HepG2 (cell line): Measurements from ENCODE around the gene RDH12. TPM values are rescaled to one million over a fixed set of nuclear protein-coding genes. Genes with fewer than 3 reads are reported as not detected.

Experiments used
- ELF3 ChIP-seq: IDR thresholded peaks from 2 replicates; pipeline ENCODE4 v1.6.1; 2016; ENCODE audit warnings: missing genetic modification reagents, missing compliant biosample characterization
- FIP1L1 ChIP-seq: fragments of 200-400 bp; formaldehyde crosslinking; IDR thresholded peaks from 2 replicates; pipeline ENCODE4 v1.6.1; 2018; ENCODE audit warnings: low read depth, mild to moderate bottlenecking, low read length, moderate library complexity, borderline replicate concordance; ENCODE audit not compliant: insufficient read depth
- HCFC1 ChIP-seq: fragments of 150-350 bp; IDR thresholded peaks from 2 replicates; pipeline ENCODE4 v1.6.1; 2014; ENCODE audit warnings: low read depth, low read length
- MIER3 ChIP-seq: IDR thresholded peaks from 2 replicates; pipeline ENCODE4 v1.6.1; 2016; ENCODE audit warnings: missing compliant biosample characterization, borderline replicate concordance
- MIXL1 ChIP-seq: IDR thresholded peaks from 2 replicates; pipeline ENCODE4 v1.6.1; 2016
- NR2F1 ChIP-seq, 2 experiments: fragments of 450-650 bp in 1 of 2; formaldehyde crosslinking in 1 of 2; IDR thresholded peaks; 2 replicates each; pipeline versions ENCODE4 v1.5.0 to v1.6.1; 2016 to 2020; ENCODE audit warnings: mild to moderate bottlenecking in 1 of 2, missing compliant biosample characterization in 1 of 2, missing genetic modification reagents in 1 of 2, moderate library complexity in 1 of 2
- POLR2AphosphoS5 ChIP-seq: IDR thresholded peaks from 2 replicates; pipeline ENCODE4 v1.6.1; 2012; ENCODE audit warnings: low read depth, low read length
- RBFOX2 ChIP-seq: fragments of 200-400 bp; formaldehyde crosslinking; IDR thresholded peaks from 2 replicates; pipeline ENCODE4 v1.6.1; 2017; ENCODE audit warnings: low read depth, mild to moderate bottlenecking, low read length
- SNAPC2 ChIP-seq: sonication (generic); formaldehyde crosslinking; IDR thresholded peaks from 2 replicates; pipeline ENCODE4 v1.8.1; 2022; ENCODE audit warnings: mild to moderate bottlenecking, missing genetic modification reagents
- STAG1 ChIP-seq: sonication (generic); formaldehyde crosslinking; IDR thresholded peaks from 2 replicates; pipeline ENCODE4 v1.4.0; 2020; ENCODE audit warnings: missing genetic modification reagents
- ZKSCAN1 ChIP-seq: fragments of 150-350 bp; IDR thresholded peaks from 2 replicates; pipeline ENCODE4 v1.6.1; 2014; ENCODE audit warnings: low read length
- ZNF142 ChIP-seq: sonication (generic); formaldehyde crosslinking; IDR thresholded peaks from 2 replicates; pipeline ENCODE4 v1.4.0; 2020; ENCODE audit warnings: missing genetic modification reagents
- ZNF282 ChIP-seq: fragments of 450-650 bp; IDR thresholded peaks from 2 replicates; pipeline ENCODE4 v1.6.1; 2018; ENCODE audit not compliant: partially characterized antibody
- ZNF333 ChIP-seq: sonication (generic); formaldehyde crosslinking; IDR thresholded peaks from 2 replicates; pipeline ENCODE4 v1.4.0; 2020; ENCODE audit warnings: mild to moderate bottlenecking, missing genetic modification reagents, borderline replicate concordance
- ZNF354B ChIP-seq: sonication (generic); formaldehyde crosslinking; IDR thresholded peaks from 2 replicates; pipeline ENCODE4 v1.8.0; 2022; ENCODE audit warnings: mild to moderate bottlenecking, missing genetic modification reagents
- ZNF510 ChIP-seq: sonication (generic); formaldehyde crosslinking; IDR thresholded peaks from 2 replicates; pipeline ENCODE4 v1.4.0; 2020; ENCODE audit warnings: low read depth, mild to moderate bottlenecking, missing genetic modification reagents
- ZNF629 ChIP-seq: sonication (generic); formaldehyde crosslinking; conservative IDR thresholded peaks from 2 replicates; pipeline ENCODE4 v1.5.0; 2020; ENCODE audit warnings: missing genetic modification reagents
- ZSCAN29 ChIP-seq: sonication (generic); formaldehyde crosslinking; conservative IDR thresholded peaks from 2 replicates; pipeline ENCODE4 v1.4.0; 2020; ENCODE audit warnings: mild to moderate bottlenecking, missing genetic modification reagents
- polyA plus RNA-seq, 8 experiments: library from polyadenylated mRNA; depleted of rRNA in 3 of 8; stranded (reverse) in 7 of 8; unstranded in 1 of 8; fragments of >200 nt; fragmentation: Illumina TruSeq in 4 of 8; extraction: Trizol in 4 of 8; gene quantifications; 2 replicates each; pipeline versions ENCODE4 v1.2.1 to v1.2.3, GENCODE V29; 2011 to 2016; ENCODE audit warnings: low read depth in 4 of 8, missing spikeins in 1 of 8, mixed read lengths in 1 of 8; ENCODE audit not compliant: insufficient read depth in 1 of 8
- total RNA-seq, 5 experiments: library from RNA; depleted of rRNA; stranded (reverse); fragments of >200 nt; fragmentation: Illumina TruSeq; extraction: Trizol; gene quantifications; 2 replicates each; pipeline ENCODE4 v1.2.3, GENCODE V29; 2016; ENCODE audit warnings: low read depth in 1 of 5
- TF ChIP-seq, protein P1 (sequence below): sonication (generic); formaldehyde crosslinking; IDR thresholded peaks from 2 replicates; pipeline ENCODE4 v1.4.0; 2020; ENCODE audit warnings: low read depth, mild to moderate bottlenecking, missing genetic modification reagents
- TF ChIP-seq, protein P2 (sequence below): sonication (generic); formaldehyde crosslinking; IDR thresholded peaks from 2 replicates; pipeline ENCODE4 v1.8.1; 2023; ENCODE audit warnings: missing genetic modification reagents, mild to moderate bottlenecking, borderline replicate concordance
- TF ChIP-seq, protein P3 (sequence below): sonication (generic); IDR thresholded peaks from 2 replicates; pipeline ENCODE4 v1.6.1; 2016; ENCODE audit warnings: low read depth, borderline replicate concordance

The RDH12 gene
- total and polyA plus RNA-seq, 2 of the 13 experiments (the other 11 are each of a cell fraction or from before 2014, with no cell fraction given): 1.6 to 2.1 TPM

GRCh38 chr14:67729072-67729885 is 27.6 kb downstream of the RDH12 start (continued):
- TF ChIP-seq ZNF142 (CRISPR knock-in tag): no peak
- TF ChIP-seq RBFOX2: peak; percentile 62
- no peak for TF ChIP-seq NR2F1 (CRISPR knock-in tag; IDR thresholded peaks at IDR 0.05)
- no peak for TF ChIP-seq FIP1L1
- TF ChIP-seq HCFC1: no peak
- 0 out of 2 replicates have a peak, but pooled peaks have one; percentile 22 for TF ChIP-seq MIER3 (CRISPR knock-in tag)
- peak; percentile 50; the same call in 1 of the 2 replicates for TF ChIP-seq ZNF333 (CRISPR knock-in tag)
- TF ChIP-seq, protein P1, sequence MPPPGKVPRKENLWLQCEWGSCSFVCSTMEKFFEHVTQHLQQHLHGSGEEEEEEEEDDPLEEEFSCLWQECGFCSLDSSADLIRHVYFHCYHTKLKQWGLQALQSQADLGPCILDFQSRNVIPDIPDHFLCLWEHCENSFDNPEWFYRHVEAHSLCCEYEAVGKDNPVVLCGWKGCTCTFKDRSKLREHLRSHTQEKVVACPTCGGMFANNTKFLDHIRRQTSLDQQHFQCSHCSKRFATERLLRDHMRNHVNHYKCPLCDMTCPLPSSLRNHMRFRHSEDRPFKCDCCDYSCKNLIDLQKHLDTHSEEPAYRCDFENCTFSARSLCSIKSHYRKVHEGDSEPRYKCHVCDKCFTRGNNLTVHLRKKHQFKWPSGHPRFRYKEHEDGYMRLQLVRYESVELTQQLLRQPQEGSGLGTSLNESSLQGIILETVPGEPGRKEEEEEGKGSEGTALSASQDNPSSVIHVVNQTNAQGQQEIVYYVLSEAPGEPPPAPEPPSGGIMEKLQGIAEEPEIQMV: peak; percentile 77; the same call in 1 of the 2 replicates
- no peak for TF ChIP-seq ZKSCAN1
- TF ChIP-seq ZNF510 (CRISPR knock-in tag): 0 out of 2 replicates have a peak, but pooled peaks have one; percentile 43
- 0 out of 2 replicates have a peak, but pooled peaks have one; percentile 23 for TF ChIP-seq STAG1 (CRISPR knock-in tag)
- TF ChIP-seq, protein P2, sequence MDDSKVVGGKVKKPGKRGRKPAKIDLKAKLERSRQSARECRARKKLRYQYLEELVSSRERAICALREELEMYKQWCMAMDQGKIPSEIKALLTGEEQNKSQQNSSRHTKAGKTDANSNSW (CRISPR knock-in tag): no peak
- TF ChIP-seq MIXL1: no peak
- TF ChIP-seq ELF3: 0 out of 2 replicates have a peak, but pooled peaks have one; percentile 38
- peak; percentile 39; the same call in 1 of the 2 replicates for TF ChIP-seq POLR2AphosphoS5
- 0 out of 2 replicates have a peak, but pooled peaks have one; percentile 17 for TF ChIP-seq ZNF629 (CRISPR knock-in tag)
- TF ChIP-seq, protein P3, sequence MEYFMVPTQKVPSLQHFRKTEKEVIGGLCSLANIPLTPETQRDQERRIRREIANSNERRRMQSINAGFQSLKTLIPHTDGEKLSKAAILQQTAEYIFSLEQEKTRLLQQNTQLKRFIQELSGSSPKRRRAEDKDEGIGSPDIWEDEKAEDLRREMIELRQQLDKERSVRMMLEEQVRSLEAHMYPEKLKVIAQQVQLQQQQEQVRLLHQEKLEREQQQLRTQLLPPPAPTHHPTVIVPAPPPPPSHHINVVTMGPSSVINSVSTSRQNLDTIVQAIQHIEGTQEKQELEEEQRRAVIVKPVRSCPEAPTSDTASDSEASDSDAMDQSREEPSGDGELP: peak; percentile 30; the same call in 1 of the 2 replicates
- no peak for TF ChIP-seq SNAPC2 (CRISPR knock-in tag)
- TF ChIP-seq ZSCAN29 (CRISPR knock-in tag): 0 out of 2 replicates have a peak, but pooled peaks have one; percentile 32
- no peak for TF ChIP-seq ZNF354B (CRISPR knock-in tag)
- TF ChIP-seq ZNF282: no peak
